ENCODE data around the gene TMEM74B. TPM values are rescaled to one million over a fixed set of nuclear protein-coding genes. Genes with fewer than 3 reads are reported as not detected.
A peak's percentile ranks its signal among the peaks of the same experiment; 100 is the strongest.

The TMEM74B gene
- total and polyA plus RNA-seq, 9 of the 15 experiments (the other 6 are each of a cell fraction or from before 2014, with no cell fraction given), result 0.24 to 19.0 (median 7.5) TPM

DNA sequence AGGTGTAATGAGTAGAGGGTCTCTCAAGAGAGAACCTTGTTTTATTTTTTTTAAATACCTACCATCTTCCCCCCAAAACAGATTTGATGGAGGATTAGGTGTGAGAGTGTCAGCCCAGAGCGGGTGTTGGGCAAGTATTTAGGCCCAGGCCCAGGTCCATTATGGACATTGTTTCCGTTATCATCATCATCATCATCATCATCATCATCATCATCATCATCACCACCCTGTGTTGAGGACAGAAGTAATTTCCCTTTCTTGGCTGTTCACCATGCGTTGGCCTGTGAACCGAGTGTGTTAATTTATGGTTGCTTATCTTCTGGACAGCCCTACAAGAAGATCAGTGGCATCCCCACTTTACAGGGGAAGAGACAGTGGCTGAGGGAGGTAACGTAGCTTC, 37.8 kb downstream of the TMEM74B start:
- DNase-seq (ENCODE audit: extremely low read depth in 1 of 4, low spot score in 3 of 4), result peak in 1 of 4 experiments; percentile 3
- no peaks in the 10 kb centered on the region for H4K20me1 ChIP-seq (replicated peaks; ENCODE audit: control insufficient read depth, insufficient read depth, low read length)
- TF ChIP-seq TFAM (CRISPR knock-in tag; conservative IDR thresholded peaks at IDR 0.05), result no peak
- TF ChIP-seq, protein P1, sequence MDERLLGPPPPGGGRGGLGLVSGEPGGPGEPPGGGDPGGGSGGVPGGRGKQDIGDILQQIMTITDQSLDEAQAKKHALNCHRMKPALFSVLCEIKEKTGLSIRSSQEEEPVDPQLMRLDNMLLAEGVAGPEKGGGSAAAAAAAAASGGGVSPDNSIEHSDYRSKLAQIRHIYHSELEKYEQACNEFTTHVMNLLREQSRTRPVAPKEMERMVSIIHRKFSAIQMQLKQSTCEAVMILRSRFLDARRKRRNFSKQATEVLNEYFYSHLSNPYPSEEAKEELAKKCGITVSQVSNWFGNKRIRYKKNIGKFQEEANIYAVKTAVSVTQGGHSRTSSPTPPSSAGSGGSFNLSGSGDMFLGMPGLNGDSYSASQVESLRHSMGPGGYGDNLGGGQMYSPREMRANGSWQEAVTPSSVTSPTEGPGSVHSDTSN (CRISPR knock-in tag; IDR thresholded peaks at IDR 0.05; ENCODE audit: low read depth), result no peak
- TF ChIP-seq, protein P1 (tag; conservative IDR thresholded peaks at IDR 0.05; ENCODE audit: low read depth), result peak; percentile 51
- WGBS (ENCODE audit: insufficient coverage, low coverage, missing lambda C conversion rate), result 42% methylated on average over 5 of the region's 5 CpGs
- POLR2A ChIA-PET, result interaction anchor here (1.2 kb wide), 2 partner anchors 8 to 14 kb away, joined by 3 to 5 read pairs; no protein-coding TSS in a partner anchor
- no peak for ATAC-seq
- H3K9ac ChIP-seq (ENCODE audit: insufficient read depth in 1 of 2, low read depth in 2 of 2, low read length in 2 of 2), result no peak overlapping the region
- H3K9me1 ChIP-seq (ENCODE audit: control insufficient read depth, insufficient read depth, low read length), result no peaks in the 10 kb centered on the region
- H3K4me3 ChIP-seq, result no peak overlapping the region
- H2AFZ ChIP-seq (ENCODE audit: low read depth, low read length), result no peak overlapping the region
- no TSS peak for BruUV-seq (replicated peaks)
- H3K79me2 ChIP-seq (ENCODE audit: control insufficient read depth, insufficient read depth, low read length), result no peaks in the 10 kb centered on the region; the same call in 2 of the 3 replicates
- no peaks in the 10 kb centered on the region for H3K9me3 ChIP-seq (replicated peaks; ENCODE audit: control insufficient read depth, insufficient read depth, low read depth, low read length)
- in situ Hi-C loops (cut with MboI) (no loop called here), intact Hi-C loops (cut with micrococcal nuclease) (no loop called here)
- H3K27me3 ChIP-seq (ENCODE audit: control insufficient read depth in 2 of 2, insufficient read depth in 2 of 2, low read length in 2 of 2), result no peaks in the 10 kb centered on the region
- CTCF ChIA-PET (ENCODE audit: low intra/inter-chr PET ratio), result no interaction called here
- no peak overlapping the region for H3K4me2 ChIP-seq (ENCODE audit: insufficient read depth, low read length)
- H3K27ac ChIP-seq (ENCODE audit: extremely low read depth, low read depth, low read length), result no peak overlapping the region
- FAIRE-seq, result no peak
- H3K36me3 ChIP-seq (ENCODE audit: control insufficient read depth, insufficient read depth, low read length), result peaks cover 55% of the 10 kb centered on the region
- H3K4me1 ChIP-seq (replicated peaks in 1 of 2; ENCODE audit: control insufficient read depth in 2 of 2, insufficient read depth in 2 of 2, low read length in 2 of 2), result no peaks in the 10 kb centered on the region

All from K562 (cell line).